Fibroblast of mammary gland (primary cell): ENCODE data around the gene GABRA4.

ENCODE experiments used
- DNase-seq: peaks from one replicate; pipeline ENCODE4 v3.0.0-alpha.2; 2010; ENCODE audit warnings: low read depth
- H3K4me3 ChIP-seq: 2 replicates; pipeline ENCODE4 v1.5.1; 2011; ENCODE audit warnings: low read depth, mild to moderate bottlenecking, low read length, moderate library complexity; ENCODE audit not compliant: control insufficient read depth
- TF ChIP-seq, protein P1 (sequence below): conservative IDR thresholded peaks from 2 replicates; pipeline ENCODE4 v1.5.1; 2011; ENCODE audit warnings: low read depth, low read length, inconsistent platforms; ENCODE audit not compliant: control insufficient read depth, insufficient read depth

The GABRA4 gene

GRCh38 chr4:47017494-47017893 lies 24.1 kb upstream of the GABRA4 start:
- TF ChIP-seq, protein P1, sequence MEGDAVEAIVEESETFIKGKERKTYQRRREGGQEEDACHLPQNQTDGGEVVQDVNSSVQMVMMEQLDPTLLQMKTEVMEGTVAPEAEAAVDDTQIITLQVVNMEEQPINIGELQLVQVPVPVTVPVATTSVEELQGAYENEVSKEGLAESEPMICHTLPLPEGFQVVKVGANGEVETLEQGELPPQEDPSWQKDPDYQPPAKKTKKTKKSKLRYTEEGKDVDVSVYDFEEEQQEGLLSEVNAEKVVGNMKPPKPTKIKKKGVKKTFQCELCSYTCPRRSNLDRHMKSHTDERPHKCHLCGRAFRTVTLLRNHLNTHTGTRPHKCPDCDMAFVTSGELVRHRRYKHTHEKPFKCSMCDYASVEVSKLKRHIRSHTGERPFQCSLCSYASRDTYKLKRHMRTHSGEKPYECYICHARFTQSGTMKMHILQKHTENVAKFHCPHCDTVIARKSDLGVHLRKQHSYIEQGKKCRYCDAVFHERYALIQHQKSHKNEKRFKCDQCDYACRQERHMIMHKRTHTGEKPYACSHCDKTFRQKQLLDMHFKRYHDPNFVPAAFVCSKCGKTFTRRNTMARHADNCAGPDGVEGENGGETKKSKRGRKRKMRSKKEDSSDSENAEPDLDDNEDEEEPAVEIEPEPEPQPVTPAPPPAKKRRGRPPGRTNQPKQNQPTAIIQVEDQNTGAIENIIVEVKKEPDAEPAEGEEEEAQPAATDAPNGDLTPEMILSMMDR, result no peak
- H3K4me3 ChIP-seq, result no peak overlapping the region
- no peak for DNase-seq

GRCh38 chr4:47017081-47017480 lies 23.7 kb upstream of the GABRA4 start:
- no peak overlapping the region for H3K4me3 ChIP-seq
- no peak for DNase-seq

GRCh38 chr4:47013373-47013772 lies 20.0 kb upstream of the GABRA4 start:
- TF ChIP-seq, protein P1, result no peak
- no peak for DNase-seq

More at GRCh38 chr4:47017081-47017480, 23.7 kb upstream of the GABRA4 start:
- TF ChIP-seq, protein P1, result no peak

DNA sequence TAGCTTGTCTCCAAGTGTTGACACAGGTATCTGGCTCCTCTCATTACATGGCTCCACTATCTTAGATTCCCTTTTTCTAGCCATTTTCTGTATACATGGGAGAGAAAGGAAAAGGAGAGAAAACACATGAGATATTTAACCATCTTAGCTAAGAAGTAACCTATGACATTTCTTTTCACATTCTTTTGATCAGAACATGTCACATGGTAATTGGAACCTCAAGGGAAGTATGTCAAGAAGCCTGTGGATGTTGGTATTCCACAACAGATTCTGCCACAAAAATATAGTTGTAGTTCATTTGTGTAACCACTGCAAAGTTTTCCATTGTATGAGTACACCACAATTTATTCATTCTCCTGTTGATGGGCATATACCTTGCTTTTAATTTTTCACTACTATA lies 19.3 kb upstream of the GABRA4 start:
- DNase-seq, result no peak
- TF ChIP-seq, protein P1, result no peak
- H3K4me3 ChIP-seq, result no peak overlapping the region

More at GRCh38 chr4:47013373-47013772, 20.0 kb upstream of the GABRA4 start:
- no peak overlapping the region for H3K4me3 ChIP-seq

- no peak for DNase-seq
- H3K4me3 ChIP-seq, result no peak overlapping the region
- TF ChIP-seq, protein P1, result no peak
These were observed 17.6 kb upstream of the GABRA4 start for GRCh38 chr4:47010912-47011446.

- no peak overlapping the region for H3K4me3 ChIP-seq
These were observed 17.0 kb upstream of the GABRA4 start for GRCh38 chr4:47010347-47010911.

More at GRCh38 chr4:47010347-47010911, 17.0 kb upstream of the GABRA4 start:
- TF ChIP-seq, protein P1, result no peak
- no peak for DNase-seq
